Measurements from ENCODE around the gene DNAL4.

DNAL4 gene

GRCh38 chr22:38756711-38757463, 37.1 kb downstream of the DNAL4 start:
- no peak for DNase-seq

- peak; percentile 15 for DNase-seq
These were observed 37.9 kb downstream of the DNAL4 start, which contains the start of gene SUN2 for GRCh38 chr22:38755911-38756532. Gene SUN2 (minus strand): TSS chr22:38755998. CDS start chr22:38752628, 3,370 bp downstream.

GRCh38 chr22:38755155-38755910, 38.6 kb downstream of the DNAL4 start:
- no peak for DNase-seq

- no peak for DNase-seq
These were observed 39.2 kb downstream of the DNAL4 start for GRCh38 chr22:38754751-38755154.

GRCh38 chr22:38753948-38754750, 39.8 kb downstream of the DNAL4 start:
- DNase-seq = peak; percentile 71

- DNase-seq = peak; percentile 40
These were observed 42.3 kb downstream of the DNAL4 start for GRCh38 chr22:38751422-38752346.

- DNase-seq = no peak
These were observed 42.9 kb downstream of the DNAL4 start for GRCh38 chr22:38751066-38751421.

- no peak for DNase-seq
These were observed 43.3 kb downstream of the DNAL4 start for GRCh38 chr22:38750638-38751037.

GRCh38 chr22:38750104-38750503, 43.8 kb downstream of the DNAL4 start:
- no peak for DNase-seq

GRCh38 chr22:38748487-38749136, 45.3 kb downstream of the DNAL4 start:
- no peak for DNase-seq

GRCh38 chr22:38745676-38746460, 48.1 kb downstream of the DNAL4 start:
- DNase-seq = no peak

GRCh38 chr22:38744981-38745380, 49.0 kb downstream of the DNAL4 start:
- no peak for DNase-seq

- DNase-seq = no peak
These were observed 51.6 kb downstream of the DNAL4 start for GRCh38 chr22:38742176-38742942.

- no peak for DNase-seq
These were observed 52.4 kb downstream of the DNAL4 start for GRCh38 chr22:38741576-38741975.

- DNase-seq = no peak
These were observed 52.8 kb downstream of the DNAL4 start for GRCh38 chr22:38741166-38741565.

GRCh38 chr22:38740754-38741153, 53.2 kb downstream of the DNAL4 start:
- no peak for DNase-seq

- DNase-seq = no peak
These were observed 53.7 kb downstream of the DNAL4 start for GRCh38 chr22:38740116-38740723.

GRCh38 chr22:38739300-38740055, 54.5 kb downstream of the DNAL4 start:
- DNase-seq = no peak
